ENCODE results near the gene URI1. TPM values are rescaled to one million over a fixed set of nuclear protein-coding genes. Genes with fewer than 3 reads are reported as not detected.

Gene URI1
- total RNA-seq, 6 experiments from 2014 or later, result 45.8 to 53.8 (median 47.1) TPM

- H3K9me3 Mint-ChIP-seq, result no peaks in the 10 kb centered on the region
- H3K4me3 Mint-ChIP-seq, result no peak overlapping the region
- H3K36me3 Mint-ChIP-seq (ENCODE audit: low read depth), result peaks cover 38% of the 10 kb centered on the region
- TF ChIP-seq CTCF (IDR thresholded peaks at IDR 0.05), result peak; percentile 61
- H3K27me3 Mint-ChIP-seq (ENCODE audit: insufficient read depth), result no peaks in the 10 kb centered on the region
- no peak for DNase-seq
- peaks cover 14% of the 10 kb centered on the region for H3K4me1 Mint-ChIP-seq (ENCODE audit: low read depth)
- no peak overlapping the region for H3K27ac Mint-ChIP-seq
Observed at GRCh38 chr19:30001791-30002190, 59.8 kb downstream of the URI1 start.

GRCh38 chr19:30003866-30004265 lies 61.8 kb downstream of the URI1 start:
- no peak overlapping the region for H3K27ac Mint-ChIP-seq
- no peak for TF ChIP-seq CTCF (IDR thresholded peaks at IDR 0.05)
- no peaks in the 10 kb centered on the region for H3K27me3 Mint-ChIP-seq (ENCODE audit: insufficient read depth)
- peaks cover 7% of the 10 kb centered on the region; the same call in 1 of the 2 replicates for H3K4me1 Mint-ChIP-seq (ENCODE audit: low read depth)
- H3K9me3 Mint-ChIP-seq, result no peaks in the 10 kb centered on the region
- no peak overlapping the region for H3K4me3 Mint-ChIP-seq
- no peak for DNase-seq
- H3K36me3 Mint-ChIP-seq (ENCODE audit: low read depth), result peaks cover 35% of the 10 kb centered on the region

GRCh38 chr19:30004403-30004802 lies 62.4 kb downstream of the URI1 start:
- DNase-seq, result no peak
- H3K4me1 Mint-ChIP-seq (ENCODE audit: low read depth), result peaks cover 12% of the 10 kb centered on the region
- H3K27ac Mint-ChIP-seq, result no peak overlapping the region
- H3K4me3 Mint-ChIP-seq, result no peak overlapping the region
- no peaks in the 10 kb centered on the region for H3K9me3 Mint-ChIP-seq
- no peaks in the 10 kb centered on the region for H3K27me3 Mint-ChIP-seq (ENCODE audit: insufficient read depth)
- TF ChIP-seq CTCF (IDR thresholded peaks at IDR 0.05), result no peak
- peaks cover 40% of the 10 kb centered on the region for H3K36me3 Mint-ChIP-seq (ENCODE audit: low read depth)

GRCh38 chr19:30006207-30006606 lies 64.2 kb downstream of the URI1 start:
- no peak for TF ChIP-seq CTCF (IDR thresholded peaks at IDR 0.05)
- Mint-ChIP-seq H3K4me3 (no peak overlapping the region), H3K27me3 (ENCODE audit: insufficient read depth) (no peaks in the 10 kb centered on the region), H3K27ac (no peak overlapping the region), H3K36me3 (ENCODE audit: low read depth) (peaks cover 27% of the 10 kb centered on the region), H3K9me3 (no peaks in the 10 kb centered on the region), H3K4me1 (ENCODE audit: low read depth) (peaks cover 24% of the 10 kb centered on the region)
- no peak for DNase-seq

GRCh38 chr19:30008169-30008568 lies 66.1 kb downstream of the URI1 start:
- no peaks in the 10 kb centered on the region for H3K9me3 Mint-ChIP-seq
- H3K4me1 Mint-ChIP-seq (ENCODE audit: low read depth), result peaks cover 24% of the 10 kb centered on the region
- no peak overlapping the region for H3K4me3 Mint-ChIP-seq
- no peak for TF ChIP-seq CTCF (IDR thresholded peaks at IDR 0.05)
- H3K27me3 Mint-ChIP-seq (ENCODE audit: insufficient read depth), result no peaks in the 10 kb centered on the region
- DNase-seq, result no peak
- H3K27ac Mint-ChIP-seq, result no peak overlapping the region
- peaks cover 27% of the 10 kb centered on the region for H3K36me3 Mint-ChIP-seq (ENCODE audit: low read depth)

GRCh38 chr19:30009013-30009412 lies 67.0 kb downstream of the URI1 start:
- Mint-ChIP-seq H3K36me3 (ENCODE audit: low read depth) (peaks cover 35% of the 10 kb centered on the region), H3K27ac (no peak overlapping the region)
- DNase-seq, result no peak

More at GRCh38 chr19:30009013-30009412, 67.0 kb downstream of the URI1 start:
- no peaks in the 10 kb centered on the region for H3K27me3 Mint-ChIP-seq (ENCODE audit: insufficient read depth)
- no peak for TF ChIP-seq CTCF (IDR thresholded peaks at IDR 0.05)
- H3K9me3 Mint-ChIP-seq, result no peaks in the 10 kb centered on the region
- peaks cover 19% of the 10 kb centered on the region for H3K4me1 Mint-ChIP-seq (ENCODE audit: low read depth)
- H3K4me3 Mint-ChIP-seq, result no peak overlapping the region
